Measurements from ENCODE around the gene PRSS21.

GRCh38 chr16:2822158-2822495 is 5.1 kb downstream of the PRSS21 start:
- TF ChIP-seq CTCF (IDR thresholded peaks at IDR 0.05) (no peak), POLR2A (IDR thresholded peaks at IDR 0.05) (no peak)
